ENCODE measurements around the gene LCN15. TPM values are rescaled to one million over a fixed set of nuclear protein-coding genes. Genes with fewer than 3 reads are reported as not detected.

The LCN15 gene
- total RNA-seq, 1 experiment from 2014 or later = not detected

GRCh38 chr9:136751814-136752213 lies 12.5 kb downstream of the LCN15 start:
- H3K9ac ChIP-seq (ENCODE audit: low read length) = no peak overlapping the region

GRCh38 chr9:136751244-136751643 lies 13.1 kb downstream of the LCN15 start:
- Histone ChIP-seq H3K9me2 (replicated peaks; ENCODE audit: insufficient read depth, low read length) (no peaks in the 10 kb centered on the region), H3K4me3 (ENCODE audit: low read length) (no peak overlapping the region), H3K9ac (ENCODE audit: low read length) (no peak overlapping the region), H3K36me3 (ENCODE audit: insufficient read depth, low read length) (no peaks in the 10 kb centered on the region; the same call in 1 of the 2 replicates), H3K4me2 (ENCODE audit: low read depth, low read length, poor library complexity, severe bottlenecking) (no peak overlapping the region), H3K9me3 (ENCODE audit: low read length) (peaks cover 12% of the 10 kb centered on the region), H3K4me1 (ENCODE audit: low read length) (no peaks in the 10 kb centered on the region), H2AFZ (ENCODE audit: low read length) (no peak overlapping the region), H4K20me1 (ENCODE audit: insufficient read depth, low read depth, low read length) (peaks cover 3% of the 10 kb centered on the region; the same call in 1 of the 2 replicates), H3K27me3 (ENCODE audit: low read length) (peaks cover 3% of the 10 kb centered on the region; the same call in 1 of the 2 replicates), H3K27ac (ENCODE audit: low read length) (no peak overlapping the region), H3K79me2 (ENCODE audit: low read length) (no peaks in the 10 kb centered on the region)
- no peak for DNase-seq

More at GRCh38 chr9:136751814-136752213, 12.5 kb downstream of the LCN15 start:
- Histone ChIP-seq H3K9me2 (replicated peaks; ENCODE audit: insufficient read depth, low read length) (no peaks in the 10 kb centered on the region), H3K79me2 (ENCODE audit: low read length) (no peaks in the 10 kb centered on the region), H2AFZ (ENCODE audit: low read length) (no peak overlapping the region), H4K20me1 (ENCODE audit: insufficient read depth, low read depth, low read length) (peaks cover under 1% of the 10 kb centered on the region; the same call in 1 of the 2 replicates), H3K4me1 (ENCODE audit: low read length) (no peaks in the 10 kb centered on the region), H3K4me2 (ENCODE audit: low read depth, low read length, poor library complexity, severe bottlenecking) (no peak overlapping the region), H3K27ac (ENCODE audit: low read length) (no peak overlapping the region), H3K27me3 (ENCODE audit: low read length) (peaks cover 3% of the 10 kb centered on the region; the same call in 1 of the 2 replicates), H3K4me3 (ENCODE audit: low read length) (no peak overlapping the region), H3K36me3 (ENCODE audit: insufficient read depth, low read length) (no peaks in the 10 kb centered on the region; the same call in 1 of the 2 replicates), H3K9me3 (ENCODE audit: low read length) (peaks cover 12% of the 10 kb centered on the region)
- DNase-seq = no peak

DNA sequence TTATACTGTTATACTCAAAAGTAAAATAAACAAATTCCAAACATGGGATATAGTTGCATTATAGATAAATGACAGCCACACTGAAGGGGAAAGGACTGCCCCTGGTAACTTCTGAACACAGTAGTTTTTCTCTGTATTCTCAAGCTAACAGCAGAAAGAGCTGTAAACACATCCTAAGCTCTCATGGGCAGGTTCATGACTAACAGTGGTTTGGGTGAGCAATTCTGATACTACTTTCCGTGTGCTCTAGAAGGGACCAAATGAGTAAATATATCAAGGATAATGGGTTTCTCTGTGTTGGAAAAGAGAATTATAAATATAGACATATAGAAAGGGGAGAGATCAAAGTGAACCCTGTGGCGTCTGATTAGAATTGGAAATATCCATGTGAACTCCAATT lies 13.8 kb downstream of the LCN15 start:
- no peak overlapping the region for H3K9ac ChIP-seq (ENCODE audit: low read length)

DNA sequence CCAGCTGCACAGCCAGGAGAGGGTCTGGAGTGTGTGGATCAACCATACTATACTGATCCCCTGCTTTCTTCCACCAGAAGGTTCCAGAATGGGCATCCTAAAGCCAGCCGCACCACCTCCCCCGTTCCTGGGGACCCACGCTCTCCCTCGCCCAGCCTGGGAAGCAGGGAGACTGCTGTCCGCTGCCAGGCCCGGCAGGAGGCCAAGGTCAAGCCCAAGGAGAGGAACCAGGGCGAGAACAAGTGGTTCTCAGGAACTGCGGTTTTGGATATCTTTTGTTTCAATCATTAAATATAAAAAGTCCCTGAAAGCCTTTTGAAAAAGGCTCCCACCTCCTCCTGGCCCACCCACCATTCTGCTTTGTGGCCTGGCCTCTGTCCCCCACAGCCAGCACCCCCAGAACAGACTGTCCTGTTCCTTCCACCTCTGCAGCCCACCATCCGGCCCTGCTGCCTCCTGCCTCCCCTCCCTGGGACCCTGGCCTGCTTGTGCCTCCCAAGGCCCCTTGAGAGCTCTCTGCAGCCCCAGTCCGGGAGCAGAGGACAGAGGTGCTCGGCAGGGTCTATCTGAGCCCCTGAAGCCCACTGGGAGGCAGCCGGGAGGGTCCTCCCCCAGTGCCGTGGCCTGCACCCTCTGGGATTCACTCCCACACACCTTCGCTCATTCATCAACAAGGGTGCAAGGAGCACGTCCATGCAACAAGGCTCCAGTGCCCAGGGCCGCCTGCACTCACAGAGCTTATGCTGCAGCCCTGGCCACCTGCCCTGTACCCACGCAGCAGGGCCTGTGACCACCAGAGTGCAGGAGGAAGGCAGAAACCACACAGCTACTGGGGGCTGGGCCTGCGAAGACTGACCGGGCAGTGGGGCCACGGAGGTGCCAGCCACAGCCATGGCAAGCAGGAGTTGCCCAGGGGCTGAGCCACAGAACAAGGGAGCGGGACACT lies 15.4 kb downstream of the LCN15 start:
- H3K9me3 ChIP-seq (ENCODE audit: low read length) = peaks cover 12% of the 10 kb centered on the region
- H3K4me1 ChIP-seq (ENCODE audit: low read length) = no peaks in the 10 kb centered on the region
- no peaks in the 10 kb centered on the region; the same call in 1 of the 2 replicates for H3K36me3 ChIP-seq (ENCODE audit: insufficient read depth, low read length)
- DNase-seq = no peak
- no peak overlapping the region for H3K4me3 ChIP-seq (ENCODE audit: low read length)
- peaks cover 3% of the 10 kb centered on the region; the same call in 1 of the 2 replicates for H3K27me3 ChIP-seq (ENCODE audit: low read length)
- no peak overlapping the region for H2AFZ ChIP-seq (ENCODE audit: low read length)
- no peaks in the 10 kb centered on the region for H3K9me2 ChIP-seq (replicated peaks; ENCODE audit: insufficient read depth, low read length)
- H3K9ac ChIP-seq (ENCODE audit: low read length) = no peak overlapping the region
- peaks cover 3% of the 10 kb centered on the region; the same call in 1 of the 2 replicates for H4K20me1 ChIP-seq (ENCODE audit: insufficient read depth, low read depth, low read length)
- H3K27ac ChIP-seq (ENCODE audit: low read length) = no peak overlapping the region
- no peaks in the 10 kb centered on the region for H3K79me2 ChIP-seq (ENCODE audit: low read length)
- no peak overlapping the region for H3K4me2 ChIP-seq (ENCODE audit: low read depth, low read length, poor library complexity, severe bottlenecking)

More for the DNA sequence above, 13.8 kb downstream of the LCN15 start:
- no peak overlapping the region for H3K4me2 ChIP-seq (ENCODE audit: low read depth, low read length, poor library complexity, severe bottlenecking)
- H3K4me3 ChIP-seq (ENCODE audit: low read length) = no peak overlapping the region
- H3K9me3 ChIP-seq (ENCODE audit: low read length) = peaks cover 12% of the 10 kb centered on the region
- no peaks in the 10 kb centered on the region; the same call in 1 of the 2 replicates for H3K36me3 ChIP-seq (ENCODE audit: insufficient read depth, low read length)
- no peak for DNase-seq
- H2AFZ ChIP-seq (ENCODE audit: low read length) = no peak overlapping the region
- no peaks in the 10 kb centered on the region for H3K9me2 ChIP-seq (replicated peaks; ENCODE audit: insufficient read depth, low read length)
- H4K20me1 ChIP-seq (ENCODE audit: insufficient read depth, low read depth, low read length) = peaks cover 3% of the 10 kb centered on the region; the same call in 1 of the 2 replicates
- no peak overlapping the region for H3K27ac ChIP-seq (ENCODE audit: low read length)
- no peaks in the 10 kb centered on the region for H3K79me2 ChIP-seq (ENCODE audit: low read length)
- H3K4me1 ChIP-seq (ENCODE audit: low read length) = no peaks in the 10 kb centered on the region
- H3K27me3 ChIP-seq (ENCODE audit: low read length) = peaks cover 3% of the 10 kb centered on the region; the same call in 1 of the 2 replicates

GRCh38 chr9:136748201-136748600 lies 16.1 kb downstream of the LCN15 start, which contains the start of gene LCN6:
LCN6 (minus strand) TSS chr9:136748525; CDS start chr9:136748483, 42 bp downstream.
- no peak within 1 kb of the TSS for H3K9ac ChIP-seq (ENCODE audit: low read length)
- H2AFZ ChIP-seq (ENCODE audit: low read length) = no peak within 1 kb of the TSS
- H3K27me3 ChIP-seq (ENCODE audit: low read length) = peaks cover 3% of the 10 kb centered on the region; the same call in 1 of the 2 replicates
- peaks cover 3% of the 10 kb centered on the region; the same call in 1 of the 2 replicates for H4K20me1 ChIP-seq (ENCODE audit: insufficient read depth, low read depth, low read length)
- no peak within 1 kb of the TSS for H3K4me3 ChIP-seq (ENCODE audit: low read length)
- H3K4me1 ChIP-seq (ENCODE audit: low read length) = no peaks in the 10 kb centered on the region
- peaks cover 12% of the 10 kb centered on the region for H3K9me3 ChIP-seq (ENCODE audit: low read length)
- H3K36me3 ChIP-seq (ENCODE audit: insufficient read depth, low read length) = no peaks in the 10 kb centered on the region; the same call in 1 of the 2 replicates
- no peaks in the 10 kb centered on the region for H3K9me2 ChIP-seq (replicated peaks; ENCODE audit: insufficient read depth, low read length)
- no peaks in the 10 kb centered on the region for H3K79me2 ChIP-seq (ENCODE audit: low read length)
- DNase-seq = no peak
- H3K4me2 ChIP-seq (ENCODE audit: low read depth, low read length, poor library complexity, severe bottlenecking) = no peak within 1 kb of the TSS
- H3K27ac ChIP-seq (ENCODE audit: low read length) = no peak within 1 kb of the TSS

DNA sequence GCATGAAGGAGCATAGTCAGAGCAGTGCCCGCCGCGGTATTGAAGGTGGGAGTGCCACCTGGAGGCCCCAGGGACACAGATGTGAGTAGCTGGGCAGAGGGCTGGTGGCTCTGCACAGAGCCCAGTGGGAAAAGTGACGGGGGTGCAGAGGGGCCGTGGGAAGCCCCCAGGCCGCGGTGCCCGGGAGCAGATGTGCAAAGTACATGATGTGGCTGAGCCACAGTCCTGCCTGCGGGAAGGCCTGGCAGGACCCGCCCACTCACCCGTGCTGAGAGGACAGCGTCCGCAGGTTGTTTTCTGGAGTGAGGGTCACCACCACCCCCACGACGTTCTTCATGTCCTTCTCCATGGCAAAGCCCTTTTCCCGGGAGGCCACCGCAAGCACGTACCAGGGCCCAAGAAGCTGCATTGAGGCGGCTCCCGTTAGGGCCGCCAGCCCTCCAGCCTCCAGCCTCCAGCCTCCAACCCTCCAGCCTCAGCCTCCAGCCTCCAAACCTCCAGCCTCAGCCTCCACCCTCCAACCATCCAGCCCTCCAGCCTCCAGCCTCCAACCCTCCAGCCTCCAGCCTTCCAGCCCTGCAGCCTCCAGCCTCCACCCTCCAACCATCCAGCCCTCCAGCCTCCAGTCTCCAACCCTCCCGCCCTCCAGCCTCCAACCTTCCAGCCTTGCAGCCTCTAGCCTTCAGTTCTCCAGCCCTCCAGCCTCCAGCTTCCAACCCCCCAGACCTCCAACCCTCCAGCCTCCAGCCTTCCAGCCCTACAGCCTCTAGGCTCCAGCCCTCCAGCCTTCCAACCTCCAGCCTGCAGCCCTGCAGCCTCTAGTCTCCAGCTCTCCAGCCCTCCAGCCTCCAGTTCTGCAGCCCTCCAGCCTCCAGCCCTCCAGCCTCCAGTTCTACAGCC lies 16.9 kb downstream of the LCN15 start:
- Histone ChIP-seq H3K9me2 (replicated peaks; ENCODE audit: insufficient read depth, low read length) (no peaks in the 10 kb centered on the region), H2AFZ (ENCODE audit: low read length) (no peak overlapping the region), H3K4me1 (ENCODE audit: low read length) (no peaks in the 10 kb centered on the region), H3K36me3 (ENCODE audit: insufficient read depth, low read length) (no peaks in the 10 kb centered on the region; the same call in 1 of the 2 replicates), H3K9ac (ENCODE audit: low read length) (no peak overlapping the region), H3K4me3 (ENCODE audit: low read length) (no peak overlapping the region), H3K27me3 (ENCODE audit: low read length) (peaks cover 3% of the 10 kb centered on the region; the same call in 1 of the 2 replicates), H3K27ac (ENCODE audit: low read length) (no peak overlapping the region), H3K9me3 (ENCODE audit: low read length) (peaks cover 12% of the 10 kb centered on the region), H4K20me1 (ENCODE audit: insufficient read depth, low read depth, low read length) (peaks cover 3% of the 10 kb centered on the region; the same call in 1 of the 2 replicates), H3K4me2 (ENCODE audit: low read depth, low read length, poor library complexity, severe bottlenecking) (no peak overlapping the region), H3K79me2 (ENCODE audit: low read length) (no peaks in the 10 kb centered on the region)
- DNase-seq = no peak

GRCh38 chr9:136746621-136747020 lies 17.7 kb downstream of the LCN15 start:
- Histone ChIP-seq H3K27me3 (ENCODE audit: low read length) (peaks cover 3% of the 10 kb centered on the region; the same call in 1 of the 2 replicates), H3K36me3 (ENCODE audit: insufficient read depth, low read length) (no peaks in the 10 kb centered on the region; the same call in 1 of the 2 replicates), H3K4me3 (ENCODE audit: low read length) (no peak overlapping the region), H3K9me2 (replicated peaks; ENCODE audit: insufficient read depth, low read length) (no peaks in the 10 kb centered on the region), H3K4me2 (ENCODE audit: low read depth, low read length, poor library complexity, severe bottlenecking) (no peak overlapping the region), H3K4me1 (ENCODE audit: low read length) (peaks cover 4% of the 10 kb centered on the region), H3K9ac (ENCODE audit: low read length) (no peak overlapping the region), H2AFZ (ENCODE audit: low read length) (no peak overlapping the region), H3K27ac (ENCODE audit: low read length) (no peak overlapping the region), H4K20me1 (ENCODE audit: insufficient read depth, low read depth, low read length) (peaks cover 3% of the 10 kb centered on the region; the same call in 1 of the 2 replicates), H3K9me3 (ENCODE audit: low read length) (peaks cover 5% of the 10 kb centered on the region), H3K79me2 (ENCODE audit: low read length) (no peaks in the 10 kb centered on the region)
- DNase-seq = no peak
